Fibroblast of pulmonary artery (primary cell): Measurements from ENCODE around the gene USP36.

Experiments used
- DNase-seq: peaks from one replicate; pipeline ENCODE4 v3.0.0-alpha.2; 2010; ENCODE audit warnings: low read depth
- H3K4me3 ChIP-seq: replicated peaks from 2 replicates; pipeline ENCODE4 v1.5.1; 2011; ENCODE audit warnings: low read depth, mild to moderate bottlenecking, control low read depth, low read length, moderate library complexity
- CTCF ChIP-seq: IDR thresholded peaks from 2 replicates; pipeline ENCODE4 v1.5.1; 2011; ENCODE audit warnings: mild to moderate bottlenecking, control low read depth, low read length, inconsistent platforms; ENCODE audit errors: missing control alignments

Gene USP36

GRCh38 chr17:78836420-78837021 lies 4.1 kb downstream of the USP36 start:
- no peak for TF ChIP-seq CTCF
- H3K4me3 ChIP-seq = no peak overlapping the region
- DNase-seq = no peak

- TF ChIP-seq CTCF = no peak
- no peak for DNase-seq
- no peak overlapping the region for H3K4me3 ChIP-seq
Observed at GRCh38 chr17:78834571-78834970, 6.0 kb downstream of the USP36 start.

- DNase-seq = no peak
- H3K4me3 ChIP-seq = no peak overlapping the region
- no peak for TF ChIP-seq CTCF
Observed at GRCh38 chr17:78832541-78832810, 8.1 kb downstream of the USP36 start.

- H3K4me3 ChIP-seq = no peak overlapping the region
- DNase-seq = no peak
- no peak for TF ChIP-seq CTCF
Observed at GRCh38 chr17:78831688-78832540, 8.7 kb downstream of the USP36 start.

- DNase-seq = no peak
- TF ChIP-seq CTCF = no peak
- no peak overlapping the region for H3K4me3 ChIP-seq
Observed at GRCh38 chr17:78829477-78829876, 11.1 kb downstream of the USP36 start.

- no peak overlapping the region for H3K4me3 ChIP-seq
- DNase-seq = peak; percentile 59
- TF ChIP-seq CTCF = peak; percentile 56
Observed at GRCh38 chr17:78828470-78829185, 12.0 kb downstream of the USP36 start.
